ENCODE results near the gene SPOCK3. TPM values are rescaled to one million over a fixed set of nuclear protein-coding genes. Genes with fewer than 3 reads are reported as not detected.

Gene SPOCK3
- polyA plus RNA-seq, 3 donors, result 0.31 to 1.9 (median 1.2) TPM

DNA sequence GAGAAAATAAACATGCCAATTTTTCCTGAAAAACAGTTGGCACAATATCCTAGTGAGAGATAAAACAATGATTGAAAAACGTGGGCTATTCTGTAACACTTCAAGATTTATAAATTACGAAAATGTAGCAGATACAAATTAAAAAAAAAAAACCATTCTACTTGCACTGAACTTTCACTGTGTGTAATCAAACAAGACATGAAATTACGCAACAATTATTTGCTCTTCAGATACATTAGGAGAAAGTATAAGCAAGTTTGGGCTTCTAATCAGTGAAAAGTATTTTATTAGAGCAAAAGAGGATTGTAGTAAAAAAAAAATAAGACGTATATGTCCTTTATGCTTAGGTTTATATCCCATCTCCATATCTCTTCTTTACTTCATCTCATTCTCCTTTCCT is 320.4 kb downstream of the SPOCK3 start:
- no peak overlapping the region for H3K4me2 ChIP-seq (replicated peaks; ENCODE audit: extremely low read depth, low read length, poor library complexity, severe bottlenecking)
- intact Hi-C loops (cut with micrococcal nuclease), result no loop called here
- no peak for DNase-seq
- no CpG with 5 or more reads among the region's 4 CpGs for WGBS (ENCODE audit: insufficient coverage)
- no peaks in the 10 kb centered on the region for H3K27me3 ChIP-seq (ENCODE audit: control insufficient read depth in 2 of 2, insufficient read depth in 2 of 2, low read length in 2 of 2)
- Mint-ChIP-seq H3K36me3 (no peaks in the 10 kb centered on the region), H3K27ac (no peak overlapping the region), H3K9me3 (peaks cover 0 to 6% (median 2%) of the 10 kb centered on the region in 7 donors), H3K4me1 (no peaks in the 10 kb centered on the region), H3K4me3 (no peak overlapping the region), H3K27me3 (ENCODE audit: low read depth in 3 of 3) (no peaks in the 10 kb centered on the region)
- H3K4me3 ChIP-seq (replicated peaks in 1 of 3; ENCODE audit: low read depth in 2 of 3, low read length in 3 of 3), result no peak overlapping the region
- H3K9ac ChIP-seq (ENCODE audit: insufficient read depth, low read length, poor library complexity, severe bottlenecking), result no peak overlapping the region
- H3K36me3 ChIP-seq (replicated peaks in 1 of 2; ENCODE audit: control insufficient read depth in 1 of 2, insufficient read depth in 2 of 2, low read length in 2 of 2), result no peaks in the 10 kb centered on the region
- H3K79me2 ChIP-seq (ENCODE audit: insufficient read depth, low read length), result no peaks in the 10 kb centered on the region
- no peaks in the 10 kb centered on the region for H3K4me1 ChIP-seq (ENCODE audit: control insufficient read depth in 1 of 2, insufficient read depth in 2 of 2, low read length in 2 of 2)
- H3K27ac ChIP-seq (ENCODE audit: low read depth in 1 of 2, low read length in 2 of 2), result no peak overlapping the region
- no peaks in the 10 kb centered on the region for H4K20me1 ChIP-seq (ENCODE audit: insufficient read depth, low read length)
- no peak overlapping the region for H2AFZ ChIP-seq (ENCODE audit: insufficient read depth, low read depth, low read length, poor library complexity, severe bottlenecking)
- no peaks in the 10 kb centered on the region for H3K9me3 ChIP-seq (replicated peaks in 1 of 2; ENCODE audit: control insufficient read depth in 1 of 2, insufficient read depth in 1 of 2, low read length in 2 of 2)
- TF ChIP-seq, protein P1, sequence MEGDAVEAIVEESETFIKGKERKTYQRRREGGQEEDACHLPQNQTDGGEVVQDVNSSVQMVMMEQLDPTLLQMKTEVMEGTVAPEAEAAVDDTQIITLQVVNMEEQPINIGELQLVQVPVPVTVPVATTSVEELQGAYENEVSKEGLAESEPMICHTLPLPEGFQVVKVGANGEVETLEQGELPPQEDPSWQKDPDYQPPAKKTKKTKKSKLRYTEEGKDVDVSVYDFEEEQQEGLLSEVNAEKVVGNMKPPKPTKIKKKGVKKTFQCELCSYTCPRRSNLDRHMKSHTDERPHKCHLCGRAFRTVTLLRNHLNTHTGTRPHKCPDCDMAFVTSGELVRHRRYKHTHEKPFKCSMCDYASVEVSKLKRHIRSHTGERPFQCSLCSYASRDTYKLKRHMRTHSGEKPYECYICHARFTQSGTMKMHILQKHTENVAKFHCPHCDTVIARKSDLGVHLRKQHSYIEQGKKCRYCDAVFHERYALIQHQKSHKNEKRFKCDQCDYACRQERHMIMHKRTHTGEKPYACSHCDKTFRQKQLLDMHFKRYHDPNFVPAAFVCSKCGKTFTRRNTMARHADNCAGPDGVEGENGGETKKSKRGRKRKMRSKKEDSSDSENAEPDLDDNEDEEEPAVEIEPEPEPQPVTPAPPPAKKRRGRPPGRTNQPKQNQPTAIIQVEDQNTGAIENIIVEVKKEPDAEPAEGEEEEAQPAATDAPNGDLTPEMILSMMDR (IDR thresholded peaks at IDR 0.05), result no peak

- no CpG with 5 or more reads among the region's 5 CpGs for WGBS (ENCODE audit: insufficient coverage)
- no peak overlapping the region for H3K27ac Mint-ChIP-seq
Measured at GRCh38 chr4:166903408-166903807, 330.9 kb downstream of the SPOCK3 start.

More at GRCh38 chr4:166903408-166903807, 330.9 kb downstream of the SPOCK3 start:
- H3K27me3 Mint-ChIP-seq (ENCODE audit: low read depth in 3 of 3), result no peaks in the 10 kb centered on the region
- TF ChIP-seq, protein P1 (IDR thresholded peaks at IDR 0.05), result no peak
- H3K9me3 Mint-ChIP-seq, result peaks cover 0 to 9% (median 0%) of the 10 kb centered on the region in 7 donors
- no peak overlapping the region for H2AFZ ChIP-seq (ENCODE audit: insufficient read depth, low read depth, low read length, poor library complexity, severe bottlenecking)
- H3K36me3 ChIP-seq (replicated peaks in 1 of 2; ENCODE audit: control insufficient read depth in 1 of 2, insufficient read depth in 2 of 2, low read length in 2 of 2), result no peaks in the 10 kb centered on the region
- H3K9me3 ChIP-seq (replicated peaks in 1 of 2; ENCODE audit: control insufficient read depth in 1 of 2, insufficient read depth in 1 of 2, low read length in 2 of 2), result peaks cover 3% of the 10 kb centered on the region in 2 donors
- H3K27me3 ChIP-seq (ENCODE audit: control insufficient read depth in 2 of 2, insufficient read depth in 2 of 2, low read length in 2 of 2), result no peaks in the 10 kb centered on the region
- no peak overlapping the region for H3K4me3 Mint-ChIP-seq
- no peaks in the 10 kb centered on the region for H3K4me1 Mint-ChIP-seq
- H3K4me2 ChIP-seq (replicated peaks; ENCODE audit: extremely low read depth, low read length, poor library complexity, severe bottlenecking), result no peak overlapping the region
- no peaks in the 10 kb centered on the region for H4K20me1 ChIP-seq (ENCODE audit: insufficient read depth, low read length)
- intact Hi-C loops (cut with micrococcal nuclease), result no loop called here
- H3K9ac ChIP-seq (ENCODE audit: insufficient read depth, low read length, poor library complexity, severe bottlenecking), result no peak overlapping the region
- H3K79me2 ChIP-seq (ENCODE audit: insufficient read depth, low read length), result no peaks in the 10 kb centered on the region
- H3K4me1 ChIP-seq (ENCODE audit: control insufficient read depth in 1 of 2, insufficient read depth in 2 of 2, low read length in 2 of 2), result no peaks in the 10 kb centered on the region
- no peaks in the 10 kb centered on the region for H3K36me3 Mint-ChIP-seq
- no peak for DNase-seq
- H3K4me3 ChIP-seq (replicated peaks in 1 of 3; ENCODE audit: low read depth in 2 of 3, low read length in 3 of 3), result no peak overlapping the region
- no peak overlapping the region for H3K27ac ChIP-seq (ENCODE audit: low read depth in 1 of 2, low read length in 2 of 2)

Data from CD14-positive monocyte (primary cell).